Tibial nerve (tissue), 3 donors: Measurements from ENCODE around the gene SLC28A3.

ENCODE experiments used
- CTCF ChIP-seq, 5 experiments: fragments of 200-600 bp in 3 of 5; fragments of 450-650 bp in 2 of 5; sonication (generic) in 3 of 5; IDR thresholded peaks; one replicate each; pipeline ENCODE4 v1.5.1; 2016 to 2019; ENCODE audit warnings: antibody characterized with exemption in 5 of 5, mild to moderate bottlenecking in 3 of 5, moderate library complexity in 2 of 5
- POLR2A ChIP-seq, 2 donors: fragments of 450-650 bp; IDR thresholded peaks; one replicate each; pipeline ENCODE4 v1.6.1; 2017; ENCODE audit warnings: antibody characterized with exemption in 2 of 2, mild to moderate bottlenecking in 2 of 2, moderate library complexity in 2 of 2

- TF ChIP-seq POLR2A (IDR thresholded peaks at IDR 0.05) = no peak
- no peak for TF ChIP-seq CTCF (IDR thresholded peaks at IDR 0.05)
These were observed 69.6 kb downstream of the SLC28A3 start for GRCh38 chr9:84270847-84271530.
